NCI-H2107 (cell line): ENCODE data around the gene SVEP1.

Experiments used
- DNase-seq: peaks from one replicate; lab custom pipeline; 2025; lab: John Stamatoyannopoulos, UW

SVEP1 gene

GRCh38 chr9:110521206-110521605 lies 58.3 kb downstream of the SVEP1 start:
- DNase-seq = no peak

- DNase-seq = no peak
These were observed 59.3 kb downstream of the SVEP1 start for GRCh38 chr9:110520120-110520701.

GRCh38 chr9:110517483-110517882 lies 62.1 kb downstream of the SVEP1 start:
- DNase-seq = no peak

- no peak for DNase-seq
These were observed 64.6 kb downstream of the SVEP1 start for GRCh38 chr9:110514897-110515296.

GRCh38 chr9:110512817-110513216 lies 66.7 kb downstream of the SVEP1 start:
- no peak for DNase-seq

GRCh38 chr9:110509792-110510191 lies 69.7 kb downstream of the SVEP1 start:
- no peak for DNase-seq

- no peak for DNase-seq
These were observed 76.7 kb downstream of the SVEP1 start for GRCh38 chr9:110502842-110503241.

- no peak for DNase-seq
These were observed 79.9 kb downstream of the SVEP1 start for GRCh38 chr9:110499608-110500007.

- DNase-seq = no peak
These were observed 92.3 kb downstream of the SVEP1 start for GRCh38 chr9:110487196-110487595.

- DNase-seq = no peak
These were observed 93.3 kb downstream of the SVEP1 start for GRCh38 chr9:110486218-110486617.

GRCh38 chr9:110479481-110479880 lies 100.1 kb downstream of the SVEP1 start:
- no peak for DNase-seq

- no peak for DNase-seq
These were observed 103.3 kb downstream of the SVEP1 start for GRCh38 chr9:110476251-110476650.

- DNase-seq = no peak
These were observed 107.4 kb downstream of the SVEP1 start for GRCh38 chr9:110472111-110472510.

GRCh38 chr9:110468950-110469349 lies 110.6 kb downstream of the SVEP1 start:
- DNase-seq = no peak

GRCh38 chr9:110465190-110465589 lies 114.4 kb downstream of the SVEP1 start:
- DNase-seq = no peak

- DNase-seq = no peak
These were observed 115.2 kb downstream of the SVEP1 start for GRCh38 chr9:110464321-110464720.

GRCh38 chr9:110463499-110463898 lies 116.0 kb downstream of the SVEP1 start:
- DNase-seq = no peak

GRCh38 chr9:110457245-110457644 lies 122.3 kb downstream of the SVEP1 start:
- DNase-seq = no peak

GRCh38 chr9:110456681-110457080 lies 122.9 kb downstream of the SVEP1 start:
- no peak for DNase-seq

GRCh38 chr9:110455860-110456259 lies 123.7 kb downstream of the SVEP1 start:
- no peak for DNase-seq

GRCh38 chr9:110452227-110452801 lies 127.2 kb downstream of the SVEP1 start:
- no peak for DNase-seq

- no peak for DNase-seq
These were observed 127.8 kb downstream of the SVEP1 start for GRCh38 chr9:110451726-110452125.

- no peak for DNase-seq
These were observed 132.1 kb downstream of the SVEP1 start for GRCh38 chr9:110447476-110447875.

GRCh38 chr9:110446171-110446570 lies 133.4 kb downstream of the SVEP1 start:
- no peak for DNase-seq
